HG03060 (cell line): Measurements from ENCODE around the gene CAMTA1.

Experiments
- ATAC-seq: cut with Tn5 transposase; IDR thresholded peaks from one replicate; pipeline ENCODE4 v1.9.1; 2021; ENCODE audit warnings: low read depth, moderate number of reproducible peaks; ENCODE audit not compliant: unreplicated experiment

CAMTA1 gene

GRCh38 chr1:7207875-7208646, 422.8 kb downstream of the CAMTA1 start:
- ATAC-seq, result no peak

GRCh38 chr1:7208647-7209180, 423.5 kb downstream of the CAMTA1 start:
- no peak for ATAC-seq

GRCh38 chr1:7209336-7209735, 424.1 kb downstream of the CAMTA1 start:
- ATAC-seq, result no peak

- ATAC-seq, result no peak
Observed at GRCh38 chr1:7218210-7218832, 433.1 kb downstream of the CAMTA1 start.

GRCh38 chr1:7219031-7219430, 433.8 kb downstream of the CAMTA1 start:
- no peak for ATAC-seq

GRCh38 chr1:7220007-7220406, 434.8 kb downstream of the CAMTA1 start:
- ATAC-seq, result no peak

- no peak for ATAC-seq
Observed at GRCh38 chr1:7220712-7221252, 435.5 kb downstream of the CAMTA1 start.

GRCh38 chr1:7221826-7222694, 436.8 kb downstream of the CAMTA1 start:
- ATAC-seq, result no peak

GRCh38 chr1:7222695-7223015, 437.4 kb downstream of the CAMTA1 start:
- ATAC-seq, result no peak

GRCh38 chr1:7223334-7224080, 438.3 kb downstream of the CAMTA1 start:
- no peak for ATAC-seq

GRCh38 chr1:7224081-7224534, 438.9 kb downstream of the CAMTA1 start:
- no peak for ATAC-seq

GRCh38 chr1:7224644-7225043, 439.4 kb downstream of the CAMTA1 start:
- no peak for ATAC-seq

GRCh38 chr1:7225711-7226505, 440.7 kb downstream of the CAMTA1 start:
- no peak for ATAC-seq

- no peak for ATAC-seq
Observed at GRCh38 chr1:7227654-7228053, 442.4 kb downstream of the CAMTA1 start.

GRCh38 chr1:7228252-7228961, 443.2 kb downstream of the CAMTA1 start:
- ATAC-seq, result no peak

GRCh38 chr1:7229186-7229585, 443.9 kb downstream of the CAMTA1 start:
- no peak for ATAC-seq

- no peak for ATAC-seq
Observed at GRCh38 chr1:7229696-7230631, 444.7 kb downstream of the CAMTA1 start.
